Loucy (cell line): ENCODE measurements around the gene ARMC3.

Source experiments
- H2AFZ ChIP-seq: fragments of 200-600 bp; sonication (generic); 2 replicates; pipeline ENCODE4 v1.6.0; 2016; ENCODE audit warnings: antibody characterized with exemption, mild to moderate bottlenecking, low read length, moderate library complexity
- H3F3A ChIP-seq: fragments of 200-600 bp; 2 replicates; pipeline ENCODE4 v1.6.0; 2016; ENCODE audit warnings: antibody characterized with exemption, low read depth, mild to moderate bottlenecking
- H3K27me3 ChIP-seq: fragments of 200-600 bp; sonication (generic); 2 replicates; pipeline ENCODE4 v1.6.1; 2014; ENCODE audit warnings: low read length, mild to moderate bottlenecking; ENCODE audit not compliant: insufficient read depth, poor library complexity, severe bottlenecking
- H3K36me3 ChIP-seq: fragments of 200-600 bp; sonication (generic); 2 replicates; pipeline ENCODE4 v1.6.1; 2016; ENCODE audit warnings: low read length; ENCODE audit not compliant: insufficient read depth
- H3K4me1 ChIP-seq: fragments of 200-600 bp; sonication (generic); 2 replicates; pipeline ENCODE4 v1.5.1; 2014; ENCODE audit warnings: low read length, mild to moderate bottlenecking; ENCODE audit not compliant: insufficient read depth, poor library complexity, severe bottlenecking
- H3K4me2 ChIP-seq: fragments of 200-600 bp; sonication (generic); 2 replicates; pipeline ENCODE4 v1.6.0; 2014; ENCODE audit warnings: antibody characterized with exemption, low read length, low read depth, mild to moderate bottlenecking; ENCODE audit not compliant: poor library complexity, severe bottlenecking
- H3K4me3 ChIP-seq: fragments of 200-600 bp; sonication (generic); 2 replicates; pipeline ENCODE4 v1.5.1; 2014; ENCODE audit warnings: low read length, mild to moderate bottlenecking, mixed read lengths; ENCODE audit not compliant: poor library complexity, severe bottlenecking
- H3K79me2 ChIP-seq: fragments of 200-600 bp; sonication (generic); 2 replicates; pipeline ENCODE4 v1.6.1; 2014; ENCODE audit warnings: low read length; ENCODE audit not compliant: insufficient read depth
- H3K9ac ChIP-seq: fragments of 200-600 bp; sonication (generic); 2 replicates; pipeline ENCODE4 v1.6.0; 2014; ENCODE audit warnings: mild to moderate bottlenecking, low read depth, low read length, moderate library complexity; ENCODE audit not compliant: poor library complexity, severe bottlenecking
- H3K9me2 ChIP-seq: fragments of 200-600 bp; sonication (generic); replicated peaks from 2 replicates; pipeline ENCODE4 v1.6.1; 2016; ENCODE audit warnings: low read depth, low read length, mixed read lengths
- H3K9me3 ChIP-seq: fragments of 200-600 bp; sonication (generic); 2 replicates; pipeline ENCODE4 v1.6.1; 2014; ENCODE audit warnings: mild to moderate bottlenecking, antibody characterized with exemption, low read length, low read depth; ENCODE audit not compliant: insufficient read depth
- H4K20me1 ChIP-seq: fragments of 200-600 bp; sonication (generic); 2 replicates; pipeline ENCODE4 v1.6.0; 2014; ENCODE audit warnings: antibody characterized with exemption, low read length, mild to moderate bottlenecking; ENCODE audit not compliant: insufficient read depth, poor library complexity, severe bottlenecking
- EZH2phosphoT487 ChIP-seq: fragments of 200-600 bp; IDR thresholded peaks from 2 replicates; pipeline ENCODE4 v1.6.1; 2018; ENCODE audit warnings: antibody characterized with exemption, mild to moderate bottlenecking, moderate library complexity, borderline replicate concordance
- TF ChIP-seq, protein P1 (sequence below): fragments of 200-600 bp; sonication (generic); conservative IDR thresholded peaks from 2 replicates; pipeline ENCODE4 v1.5.1; 2014; ENCODE audit warnings: mild to moderate bottlenecking, antibody characterized with exemption, low read length

Gene ARMC3

GRCh38 chr10:23015021-23015707 lies 87.3 kb downstream of the ARMC3 start:
- no peak overlapping the region for H3K4me2 ChIP-seq
- TF ChIP-seq EZH2phosphoT487, result no peak
- TF ChIP-seq, protein P1, sequence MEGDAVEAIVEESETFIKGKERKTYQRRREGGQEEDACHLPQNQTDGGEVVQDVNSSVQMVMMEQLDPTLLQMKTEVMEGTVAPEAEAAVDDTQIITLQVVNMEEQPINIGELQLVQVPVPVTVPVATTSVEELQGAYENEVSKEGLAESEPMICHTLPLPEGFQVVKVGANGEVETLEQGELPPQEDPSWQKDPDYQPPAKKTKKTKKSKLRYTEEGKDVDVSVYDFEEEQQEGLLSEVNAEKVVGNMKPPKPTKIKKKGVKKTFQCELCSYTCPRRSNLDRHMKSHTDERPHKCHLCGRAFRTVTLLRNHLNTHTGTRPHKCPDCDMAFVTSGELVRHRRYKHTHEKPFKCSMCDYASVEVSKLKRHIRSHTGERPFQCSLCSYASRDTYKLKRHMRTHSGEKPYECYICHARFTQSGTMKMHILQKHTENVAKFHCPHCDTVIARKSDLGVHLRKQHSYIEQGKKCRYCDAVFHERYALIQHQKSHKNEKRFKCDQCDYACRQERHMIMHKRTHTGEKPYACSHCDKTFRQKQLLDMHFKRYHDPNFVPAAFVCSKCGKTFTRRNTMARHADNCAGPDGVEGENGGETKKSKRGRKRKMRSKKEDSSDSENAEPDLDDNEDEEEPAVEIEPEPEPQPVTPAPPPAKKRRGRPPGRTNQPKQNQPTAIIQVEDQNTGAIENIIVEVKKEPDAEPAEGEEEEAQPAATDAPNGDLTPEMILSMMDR, result no peak
- no peaks in the 10 kb centered on the region for H3K27me3 ChIP-seq
- H2AFZ ChIP-seq, result no peak overlapping the region
- no peaks in the 10 kb centered on the region for H3F3A ChIP-seq
- no peaks in the 10 kb centered on the region for H3K4me1 ChIP-seq
- no peaks in the 10 kb centered on the region for H3K9me3 ChIP-seq
- H3K9ac ChIP-seq, result no peak overlapping the region
- H3K9me2 ChIP-seq, result no peaks in the 10 kb centered on the region
- no peak overlapping the region for H3K4me3 ChIP-seq
- H3K79me2 ChIP-seq, result no peaks in the 10 kb centered on the region
- H4K20me1 ChIP-seq, result no peaks in the 10 kb centered on the region
- H3K36me3 ChIP-seq, result no peaks in the 10 kb centered on the region

DNA sequence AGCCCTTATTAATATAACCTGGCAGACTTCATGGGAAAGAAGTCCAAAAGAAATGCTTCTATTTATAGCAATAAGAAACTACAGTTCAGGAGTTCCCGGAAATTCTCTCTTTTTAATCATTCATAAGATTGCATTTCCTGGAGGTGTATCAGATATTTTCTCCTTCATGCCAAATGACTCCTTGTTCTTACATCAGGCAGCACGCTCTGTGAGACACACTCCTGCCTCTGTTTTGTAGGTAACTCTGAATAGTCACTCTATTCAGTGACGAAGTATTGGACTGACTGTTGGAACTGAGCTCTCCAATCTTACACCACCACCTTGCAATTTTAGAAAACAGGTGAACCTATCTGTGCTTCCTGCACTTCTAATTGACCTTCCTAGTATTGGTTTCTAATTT lies 88.8 kb downstream of the ARMC3 start:
- Histone ChIP-seq H3K9me3 (no peaks in the 10 kb centered on the region; the same call in 1 of the 2 replicates), H3F3A (no peaks in the 10 kb centered on the region), H3K4me3 (no peak overlapping the region), H3K27me3 (peaks cover 4% of the 10 kb centered on the region), H3K36me3 (no peaks in the 10 kb centered on the region), H3K9me2 (no peaks in the 10 kb centered on the region), H3K4me2 (no peak overlapping the region), H3K4me1 (no peaks in the 10 kb centered on the region), H2AFZ (no peak overlapping the region), H3K9ac (no peak overlapping the region), H3K79me2 (no peaks in the 10 kb centered on the region), H4K20me1 (no peaks in the 10 kb centered on the region)
- no peak for TF ChIP-seq EZH2phosphoT487
- TF ChIP-seq, protein P1, result no peak

DNA sequence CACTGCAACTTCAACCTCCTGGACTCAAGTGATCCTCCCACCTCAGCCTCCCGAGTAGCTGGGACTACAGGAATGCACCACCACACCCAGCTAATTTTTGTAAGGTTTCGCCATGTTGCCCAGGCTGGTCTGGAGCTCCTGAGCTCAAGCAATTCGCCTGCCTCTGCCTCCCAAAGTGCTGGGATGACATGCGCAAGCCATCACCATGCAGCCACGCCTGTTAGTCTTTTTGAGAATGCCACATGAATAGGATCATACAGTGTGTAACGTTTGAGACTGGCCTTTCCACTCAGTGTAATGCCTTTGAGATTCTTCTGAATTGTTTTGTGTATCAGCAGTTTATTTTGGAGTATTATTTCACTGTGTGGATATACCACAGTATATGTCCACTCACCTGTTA lies 91.8 kb downstream of the ARMC3 start:
- Histone ChIP-seq H3K9me2 (no peaks in the 10 kb centered on the region), H3K9ac (no peak overlapping the region), H3K4me3 (no peak overlapping the region), H3K27me3 (peaks cover 8% of the 10 kb centered on the region), H3F3A (no peaks in the 10 kb centered on the region), H3K9me3 (peaks cover 4% of the 10 kb centered on the region; the same call in 1 of the 2 replicates), H3K4me2 (no peak overlapping the region), H2AFZ (no peak overlapping the region), H3K36me3 (no peaks in the 10 kb centered on the region), H3K4me1 (no peaks in the 10 kb centered on the region), H4K20me1 (no peaks in the 10 kb centered on the region), H3K79me2 (no peaks in the 10 kb centered on the region)
- TF ChIP-seq EZH2phosphoT487, result no peak
- TF ChIP-seq, protein P1, result no peak
